AG08395 (cell line): ENCODE results near the gene PRR35.

Experiments used
- DNase-seq: peaks from one replicate; pipeline ENCODE4 v3.0.0; 2012; ENCODE audit warnings: mixed read lengths, low spot score

Gene PRR35

GRCh38 chr16:560204-560700 is at the start of gene PRR35:
Gene PRR35 (plus strand): TSS chr16:560394. CDS start chr16:563295, 2,901 bp downstream.
- no peak for DNase-seq

- no peak for DNase-seq
Observed at GRCh38 chr16:512802-513201, 47.4 kb upstream of the PRR35 start.

DNA sequence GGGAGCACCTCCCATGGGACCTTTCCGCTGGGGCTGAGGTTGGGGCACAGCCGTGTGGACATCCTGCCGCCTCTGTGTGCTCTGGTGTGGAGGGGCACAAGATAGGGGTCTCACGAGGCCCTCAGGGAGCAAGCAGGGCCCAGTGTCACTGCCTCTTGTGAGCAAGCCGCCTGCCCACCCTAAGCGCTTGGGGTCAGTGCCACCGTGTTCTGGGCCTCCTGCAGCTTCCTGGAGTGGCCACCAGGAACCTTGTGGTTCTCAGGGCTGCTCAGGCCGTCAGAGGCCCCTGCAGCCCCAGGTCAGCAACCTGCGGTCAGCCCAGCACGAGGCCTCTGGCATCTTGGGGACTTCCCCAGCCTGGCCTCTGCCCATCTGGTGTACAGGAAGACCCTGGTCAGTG is 46.2 kb upstream of the PRR35 start:
- no peak for DNase-seq

- DNase-seq = no peak
Observed at GRCh38 chr16:515175-515938, 44.8 kb upstream of the PRR35 start.

DNA sequence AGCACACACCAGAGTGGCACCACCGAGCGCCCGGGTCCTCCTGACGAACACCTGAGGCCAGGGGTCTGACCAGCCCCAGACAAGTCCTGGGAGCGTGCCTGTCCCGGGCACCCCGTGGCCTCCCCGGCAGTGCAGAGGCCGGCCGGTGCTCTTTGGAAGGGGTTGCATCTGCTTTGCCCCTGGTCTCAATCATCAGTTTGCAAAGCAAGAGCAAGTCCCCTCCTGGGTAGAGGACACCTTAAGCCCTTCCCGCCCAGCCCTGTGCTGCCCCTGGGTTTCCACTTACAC is 44.3 kb upstream of the PRR35 start:
- no peak for DNase-seq

DNA sequence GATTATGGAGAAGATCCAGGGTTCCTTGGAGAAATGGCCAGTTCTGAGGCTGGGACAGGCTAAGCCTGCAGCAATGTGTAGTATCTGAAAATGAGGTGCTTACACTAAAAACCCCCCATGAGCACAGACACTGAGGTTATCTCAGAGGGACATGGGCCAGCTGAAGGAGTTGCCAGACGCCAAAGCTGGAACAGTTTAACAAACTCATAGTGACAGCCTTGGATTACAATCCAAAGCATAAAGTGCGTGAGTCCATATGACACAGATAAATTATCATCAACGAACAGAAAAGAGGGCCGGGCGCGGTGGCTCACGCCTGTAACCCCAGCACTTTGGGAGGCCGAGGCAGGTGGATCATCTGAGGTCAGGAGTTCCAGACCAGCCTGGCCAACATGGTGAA is 43.9 kb upstream of the PRR35 start:
- no peak for DNase-seq

DNA sequence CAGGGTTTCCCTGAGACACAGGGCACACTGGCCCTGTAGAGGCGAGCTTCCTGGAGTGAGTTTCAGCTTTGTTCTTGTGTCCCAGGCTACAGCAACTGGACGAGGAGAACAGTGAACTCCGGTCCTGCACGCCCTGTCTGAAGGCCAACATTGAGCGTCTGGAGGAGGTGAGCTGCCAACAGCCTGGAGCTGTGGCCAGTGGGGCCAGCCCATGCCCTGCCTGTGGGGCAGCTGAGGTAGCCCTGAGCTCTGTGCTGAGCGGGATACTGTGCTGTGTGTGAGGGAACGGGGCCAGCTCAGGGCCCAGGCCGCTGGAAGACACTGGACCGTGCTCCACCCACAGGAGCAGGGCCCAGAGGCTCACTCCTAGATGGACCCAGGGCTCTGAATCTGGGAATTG is 41.3 kb upstream of the PRR35 start:
- DNase-seq = no peak

GRCh38 chr16:519425-519824 is 40.8 kb upstream of the PRR35 start:
- no peak for DNase-seq

DNA sequence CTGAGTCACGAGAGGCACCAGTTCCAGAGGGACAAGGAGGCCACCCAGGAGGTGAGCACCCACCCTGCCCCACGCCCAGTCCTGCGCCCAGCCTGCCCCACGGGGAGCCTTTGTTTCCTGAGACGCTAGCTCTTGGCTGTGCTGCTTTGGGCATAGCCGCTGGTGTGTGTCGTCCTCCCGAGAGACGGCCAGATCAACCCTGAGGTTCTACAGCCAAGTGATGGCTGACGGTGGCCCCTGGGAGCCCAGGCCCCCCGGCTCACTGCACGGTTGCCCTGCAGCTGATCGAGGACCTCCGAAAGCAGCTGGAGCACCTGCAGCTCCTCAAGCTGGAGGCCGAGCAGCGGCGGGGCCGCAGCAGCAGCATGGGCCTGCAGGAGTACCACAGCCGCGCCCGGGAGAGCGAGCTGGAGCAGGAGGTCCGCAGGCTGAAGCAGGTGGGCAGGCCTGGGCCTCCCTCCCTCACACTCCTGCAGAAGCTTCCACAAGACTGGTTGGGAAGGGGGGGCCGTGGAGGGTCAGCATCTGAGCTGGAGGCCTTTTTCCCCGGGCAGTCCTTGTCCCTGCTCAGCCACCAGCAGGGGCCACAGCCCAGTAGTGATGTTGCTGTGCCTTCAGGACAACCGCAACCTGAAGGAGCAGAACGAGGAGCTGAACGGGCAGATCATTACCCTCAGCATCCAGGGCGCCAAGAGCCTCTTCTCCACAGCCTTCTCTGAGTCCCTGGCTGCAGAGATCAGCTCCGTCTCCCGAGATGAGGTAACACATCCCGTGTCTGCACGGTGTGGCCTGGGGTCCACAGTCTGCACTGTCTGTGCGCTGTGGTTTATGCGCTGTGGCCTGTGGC is 40.1 kb upstream of the PRR35 start:
- no peak for DNase-seq

GRCh38 chr16:520847-521246 is 39.3 kb upstream of the PRR35 start:
- DNase-seq = no peak

- no peak for DNase-seq
Observed at GRCh38 chr16:521381-522210, 38.6 kb upstream of the PRR35 start.

DNA sequence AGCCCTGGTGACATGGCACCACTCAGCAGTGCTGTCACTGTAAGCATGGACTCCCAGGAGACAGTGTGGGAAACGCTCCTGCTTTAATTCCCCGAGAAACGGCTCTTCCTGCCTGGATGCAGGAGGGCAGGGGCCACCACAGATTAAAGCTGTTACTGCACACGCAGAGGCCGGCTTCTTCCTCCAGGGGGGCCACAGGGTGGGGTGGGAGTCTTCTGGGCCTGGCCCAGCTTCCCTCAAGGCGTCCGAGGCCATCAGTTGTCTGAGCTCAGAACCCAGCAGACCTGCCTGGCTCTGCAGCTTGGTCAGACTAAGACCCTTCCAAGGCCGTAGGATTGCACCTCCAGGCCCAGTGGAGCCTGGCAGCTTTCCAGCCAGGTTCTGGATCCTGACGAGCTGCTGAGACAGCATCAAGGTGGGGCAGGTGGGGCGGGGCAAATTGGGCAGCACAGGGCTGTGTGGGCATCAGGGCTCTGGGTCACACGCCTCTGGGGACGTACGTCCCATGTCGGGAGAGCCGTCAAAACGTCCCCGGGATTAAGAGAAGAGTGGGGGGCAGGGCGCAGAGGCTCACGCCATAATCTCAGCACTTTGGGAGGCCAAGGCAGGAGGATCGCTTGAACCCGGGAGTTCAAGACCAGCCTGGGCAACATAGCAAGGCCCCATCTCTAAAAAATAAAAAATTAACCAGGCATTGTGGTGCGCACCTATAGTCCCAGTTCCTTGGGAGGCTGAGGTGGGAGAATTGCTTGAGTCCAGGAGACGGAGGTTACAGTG is 37.7 kb upstream of the PRR35 start:
- no peak for DNase-seq

- DNase-seq = no peak
Observed at GRCh38 chr16:523097-523741, 37.0 kb upstream of the PRR35 start.

DNA sequence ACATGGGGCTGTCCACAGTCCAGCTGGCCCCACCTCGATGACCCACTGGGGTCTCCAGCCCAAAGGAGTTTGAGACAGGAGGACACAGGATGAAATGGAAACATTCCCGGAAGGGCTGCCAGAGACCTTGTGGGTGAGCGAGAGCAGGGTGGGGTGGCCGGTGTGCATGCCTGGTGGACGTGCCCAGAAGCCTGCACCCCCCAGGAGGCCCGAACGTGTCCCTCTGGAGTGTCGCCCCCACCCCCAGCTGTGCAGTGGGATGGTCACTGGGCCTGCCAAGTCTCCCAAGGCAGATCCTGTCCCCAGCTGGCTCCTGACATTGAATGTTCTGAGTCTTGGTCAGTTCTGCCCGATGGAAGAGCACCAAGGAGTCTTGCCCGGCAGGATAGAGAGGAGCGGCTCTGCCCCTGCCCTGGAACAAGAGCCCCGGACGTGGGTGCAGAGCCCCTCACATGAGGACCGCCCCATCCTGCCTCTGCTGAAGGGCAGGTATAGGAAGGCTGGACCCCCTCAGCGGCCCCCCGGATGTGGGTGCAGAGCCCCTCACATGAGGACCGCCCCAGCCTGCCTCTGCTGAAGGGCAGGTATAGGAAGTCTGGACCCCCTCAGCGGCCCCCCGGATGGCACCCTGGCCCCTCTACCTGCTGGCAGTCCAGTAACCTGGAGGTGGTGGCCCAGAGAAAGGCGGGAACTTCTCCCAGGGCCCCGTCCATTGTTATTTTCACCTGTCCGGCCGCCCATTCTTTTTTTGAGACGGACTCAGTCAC is 35.7 kb upstream of the PRR35 start:
- no peak for DNase-seq

DNA sequence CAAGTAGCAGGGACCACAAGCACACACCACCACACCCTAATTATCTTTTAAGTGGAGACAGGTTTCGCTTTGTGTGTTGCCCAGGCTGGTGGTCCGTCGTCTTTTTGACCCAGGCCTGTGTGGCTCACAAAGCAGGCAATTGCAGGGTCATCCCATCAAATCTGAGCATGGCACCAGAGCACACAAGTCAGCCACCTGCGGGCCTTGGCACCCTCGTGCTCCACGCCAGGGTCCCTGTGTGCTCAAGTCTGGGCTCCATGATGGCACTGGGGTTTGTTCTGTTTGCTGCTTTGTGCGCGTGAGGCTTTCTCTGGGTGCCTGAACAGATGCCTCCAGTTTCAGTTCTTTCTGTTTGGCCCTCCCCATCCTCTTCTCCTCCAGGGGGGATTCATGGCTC is 35.1 kb upstream of the PRR35 start:
- no peak for DNase-seq

DNA sequence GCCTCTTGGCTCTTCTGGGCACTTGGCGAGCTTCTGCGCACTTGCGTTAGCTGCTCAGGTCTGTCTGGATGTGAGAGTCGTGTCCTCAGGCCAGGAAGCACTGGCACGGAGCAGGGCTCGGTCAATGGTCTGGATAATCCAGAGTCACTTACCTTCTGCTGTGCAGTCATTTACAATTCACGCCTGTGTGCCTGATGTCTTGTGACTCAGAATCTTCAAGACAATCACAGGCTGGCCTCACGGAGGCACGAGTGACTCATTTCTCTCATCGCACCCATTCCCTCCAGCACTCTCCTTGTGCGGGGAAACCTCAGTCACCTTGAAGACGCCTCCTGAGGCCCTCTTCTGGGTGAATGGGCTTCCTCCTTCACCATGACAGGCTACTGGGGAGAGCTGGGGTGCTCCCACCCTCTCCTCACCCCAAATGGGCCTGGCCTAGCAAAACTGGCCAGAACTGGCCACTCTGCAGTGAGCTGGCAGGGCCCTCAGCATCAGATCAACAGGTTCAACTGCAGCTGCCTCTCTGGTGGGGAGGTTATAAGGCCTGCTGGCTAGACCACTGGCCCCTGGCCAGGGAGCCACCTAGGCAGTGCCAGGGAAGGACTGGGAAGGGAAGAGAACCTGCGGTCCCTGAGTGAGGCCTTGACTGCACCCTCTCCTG is 34.5 kb upstream of the PRR35 start:
- DNase-seq = peak; percentile 81

GRCh38 chr16:526181-527014 is 33.8 kb upstream of the PRR35 start:
- no peak for DNase-seq

DNA sequence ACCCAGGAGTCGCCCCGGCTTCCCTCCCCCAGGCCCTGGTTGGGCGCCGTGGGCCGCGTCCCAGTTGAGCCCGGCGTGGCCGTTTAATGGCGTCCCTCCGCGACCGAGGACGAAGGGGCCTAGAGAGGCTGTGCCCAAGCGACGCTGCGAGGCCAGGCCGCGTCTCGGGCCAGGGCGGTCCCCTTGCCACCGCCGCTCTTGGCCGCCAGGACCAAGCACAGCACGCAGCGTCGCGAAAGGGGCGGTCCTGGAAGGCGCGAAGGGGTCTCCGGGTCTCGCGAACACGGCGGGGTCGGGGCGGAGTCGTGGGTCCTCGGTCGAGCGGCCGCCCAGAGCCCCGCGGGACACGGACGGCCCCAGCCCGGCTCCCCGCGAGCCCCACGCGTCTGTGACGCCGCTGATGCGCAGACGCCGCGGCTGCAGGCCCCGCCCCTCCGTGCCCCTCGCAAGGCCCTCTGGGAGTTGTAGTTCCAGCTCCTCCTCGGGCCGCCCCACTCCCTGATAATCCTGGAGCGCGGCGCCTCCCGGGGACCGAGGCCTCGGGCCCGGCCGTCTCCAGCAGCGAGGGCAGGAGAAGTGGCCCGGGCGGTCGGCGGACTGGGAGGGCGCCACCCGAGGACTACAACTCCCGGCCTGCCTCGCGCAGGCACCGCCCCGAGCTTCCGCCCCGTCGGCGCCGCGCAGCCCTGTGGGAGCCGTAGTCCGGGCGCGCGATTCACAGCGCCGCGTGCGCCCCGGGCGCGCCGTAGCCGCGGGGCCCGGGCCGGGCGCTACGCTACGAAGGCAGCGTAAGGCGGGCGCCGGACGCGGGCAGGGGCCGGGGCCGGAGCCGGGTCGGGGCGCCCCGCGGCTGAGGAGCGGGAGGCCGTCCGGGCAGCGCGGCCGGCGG is 32.9 kb upstream of the PRR35 start, which contains the start of gene CAPN15:
Gene CAPN15 (plus strand): TSS at position 698 of the 889 bp plus-strand sequence. CDS start 19,127 bp downstream, outside the sequence.
- DNase-seq = peak; percentile 86
